ENCODE data around the gene SLC35B3.
"Not testable (repeated sequence)": the region's sequence is repeated elsewhere in the genome, so short reads cannot be mapped to it uniquely, and the experiment has no call there.

Gene SLC35B3

GRCh38 chr6:8435093-8435844, at the start of gene SLC35B3:
SLC35B3 (minus strand) TSS chr6:8435545.
- peak; percentile 94 for DNase-seq

DNA sequence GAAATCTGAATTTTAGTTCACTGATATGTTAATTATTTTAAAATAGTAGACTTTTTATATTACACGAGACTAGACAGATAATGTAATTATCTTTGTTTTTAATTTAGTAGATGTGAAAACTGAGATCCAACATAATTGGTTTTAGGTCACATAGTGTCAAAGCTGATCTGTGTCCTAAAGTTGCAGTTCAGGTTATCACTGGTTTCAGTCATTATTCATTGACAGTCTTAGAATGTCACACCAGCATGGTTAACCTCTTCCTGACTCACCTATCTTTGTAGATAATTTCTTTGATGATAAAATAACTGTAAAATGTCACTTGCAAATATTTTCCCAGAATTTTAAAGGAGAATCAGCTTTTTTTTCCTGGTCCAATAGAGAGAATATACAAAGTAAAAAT, 48.3 kb upstream of the SLC35B3 start:
- DNase-seq = no peak

DNA sequence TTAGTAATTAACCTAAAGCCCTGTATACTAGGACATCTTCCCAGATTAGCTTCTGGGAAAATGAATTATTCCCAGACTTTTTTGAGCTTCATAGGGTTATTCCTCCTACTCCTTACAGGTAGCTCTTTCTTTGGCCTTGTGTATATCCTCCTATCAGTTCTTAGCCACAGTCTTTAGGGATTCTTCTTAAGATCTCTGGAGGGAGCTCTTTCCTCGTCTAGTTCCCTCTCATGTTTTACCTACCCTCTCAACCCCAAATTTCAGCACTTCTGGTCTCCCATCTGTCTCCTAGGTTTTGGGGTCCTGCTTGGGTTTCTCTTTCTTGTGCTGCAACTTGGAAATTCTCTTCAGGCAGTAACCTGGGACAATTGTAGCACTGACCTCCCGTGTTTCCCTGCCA, 46.4 kb upstream of the SLC35B3 start:
- peak; percentile 4 for DNase-seq

- DNase-seq = no peak
Measured at GRCh38 chr6:8478418-8478817, 43.1 kb upstream of the SLC35B3 start.

GRCh38 chr6:8476656-8477055, 41.3 kb upstream of the SLC35B3 start:
- DNase-seq = no peak

GRCh38 chr6:8468552-8469356, 33.4 kb upstream of the SLC35B3 start:
- no peak for DNase-seq

DNA sequence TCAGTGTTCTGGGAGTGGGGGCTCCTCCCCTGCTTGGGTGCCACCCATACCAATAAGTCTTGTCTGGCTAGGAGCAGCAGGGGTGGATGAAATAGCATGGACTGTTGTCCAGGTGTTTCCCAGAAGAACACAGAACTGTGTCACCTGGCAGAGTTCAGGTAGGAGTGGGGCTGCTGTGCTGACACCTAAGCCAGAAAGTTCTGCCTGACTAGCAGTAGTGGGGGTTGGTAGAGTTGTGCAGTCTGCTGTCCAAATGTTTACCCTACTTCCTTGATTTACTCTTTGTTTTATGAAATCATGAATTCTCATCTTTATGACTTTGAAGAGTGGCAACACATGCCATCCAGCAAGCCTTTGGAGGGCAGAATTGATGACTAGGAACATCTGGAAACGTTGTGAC, 27.3 kb upstream of the SLC35B3 start:
- DNase-seq = no peak

GRCh38 chr6:8462169-8462568, 26.8 kb upstream of the SLC35B3 start:
- DNase-seq = no peak

DNA sequence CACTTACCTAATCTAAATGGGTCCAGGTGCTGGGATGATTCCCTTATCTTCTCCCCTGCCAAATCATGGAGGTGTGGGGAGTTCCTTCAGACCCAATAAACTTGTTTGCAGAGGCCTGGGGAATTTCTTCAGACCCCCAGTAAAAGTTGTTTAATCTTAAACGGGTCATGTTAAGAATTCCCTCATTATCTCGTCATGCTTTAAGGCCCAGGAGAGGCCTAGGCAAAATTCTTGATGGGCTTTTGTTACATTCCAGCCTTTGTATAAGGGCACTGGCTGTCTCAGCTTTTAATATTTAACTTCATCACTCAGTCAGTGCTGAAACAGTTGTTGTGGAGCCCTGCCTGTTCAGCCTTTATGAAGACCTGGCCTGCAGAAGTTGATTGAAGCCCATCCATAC, 11.0 kb upstream of the SLC35B3 start:
- DNase-seq = no peak

DNA sequence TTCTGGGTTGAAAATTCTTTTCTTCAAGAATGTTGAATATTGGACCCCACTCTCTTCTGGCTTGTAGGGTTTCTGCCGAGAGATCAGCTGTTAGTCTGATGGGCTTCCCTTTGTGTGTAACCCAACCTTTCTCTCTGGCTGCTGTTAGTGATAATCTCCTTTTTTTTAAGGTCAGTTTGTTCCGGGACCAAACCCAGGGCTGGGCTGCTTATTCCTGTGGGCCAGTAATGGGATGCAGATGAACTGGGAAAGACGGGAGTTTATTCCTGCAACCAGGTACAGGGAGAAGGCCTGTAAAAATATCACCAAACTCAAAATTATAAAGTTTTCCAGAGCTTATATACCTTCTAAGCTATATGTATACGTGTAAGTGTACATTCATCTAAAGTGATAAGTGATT, 10.6 kb upstream of the SLC35B3 start:
- DNase-seq = not testable (repeated sequence)

DNA sequence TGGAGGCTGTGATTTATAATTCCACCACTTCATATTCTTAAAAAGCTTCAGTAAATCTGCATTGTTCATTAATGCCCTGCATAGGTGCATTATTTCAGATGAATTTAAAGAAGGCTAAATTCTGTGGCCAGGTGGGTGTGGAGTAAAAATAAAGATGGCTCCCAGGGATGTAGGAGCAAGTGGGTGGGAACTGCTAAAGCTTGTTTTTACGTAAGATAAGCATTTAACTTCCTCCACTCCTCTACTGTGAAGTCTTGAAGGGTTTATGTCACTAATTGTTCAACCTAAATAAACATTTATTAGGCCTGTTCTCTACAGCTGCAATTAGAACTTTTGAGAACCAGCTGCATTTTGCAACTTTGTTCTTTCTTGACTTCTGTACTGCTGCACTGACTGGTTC, 6.8 kb upstream of the SLC35B3 start:
- no peak for DNase-seq

DNA sequence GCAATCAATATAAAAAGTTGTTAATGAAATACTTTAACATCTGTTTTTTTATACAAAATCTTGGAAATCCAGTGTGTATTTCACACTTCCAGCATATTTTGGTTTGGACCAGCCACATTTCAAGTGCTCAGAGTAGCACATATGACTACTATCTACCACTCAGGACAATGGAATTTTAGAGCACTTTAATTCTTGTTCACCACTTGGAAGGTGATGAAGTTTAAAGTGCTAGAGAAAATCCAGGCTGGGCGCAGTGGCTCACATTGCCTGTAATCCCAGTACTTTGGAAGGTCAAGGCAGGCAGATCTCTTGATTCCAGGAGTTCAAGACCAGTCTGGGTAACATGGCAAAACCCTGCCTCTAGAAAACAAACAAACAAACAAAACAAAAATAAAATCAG, 6.1 kb upstream of the SLC35B3 start:
- DNase-seq = no peak

DNA sequence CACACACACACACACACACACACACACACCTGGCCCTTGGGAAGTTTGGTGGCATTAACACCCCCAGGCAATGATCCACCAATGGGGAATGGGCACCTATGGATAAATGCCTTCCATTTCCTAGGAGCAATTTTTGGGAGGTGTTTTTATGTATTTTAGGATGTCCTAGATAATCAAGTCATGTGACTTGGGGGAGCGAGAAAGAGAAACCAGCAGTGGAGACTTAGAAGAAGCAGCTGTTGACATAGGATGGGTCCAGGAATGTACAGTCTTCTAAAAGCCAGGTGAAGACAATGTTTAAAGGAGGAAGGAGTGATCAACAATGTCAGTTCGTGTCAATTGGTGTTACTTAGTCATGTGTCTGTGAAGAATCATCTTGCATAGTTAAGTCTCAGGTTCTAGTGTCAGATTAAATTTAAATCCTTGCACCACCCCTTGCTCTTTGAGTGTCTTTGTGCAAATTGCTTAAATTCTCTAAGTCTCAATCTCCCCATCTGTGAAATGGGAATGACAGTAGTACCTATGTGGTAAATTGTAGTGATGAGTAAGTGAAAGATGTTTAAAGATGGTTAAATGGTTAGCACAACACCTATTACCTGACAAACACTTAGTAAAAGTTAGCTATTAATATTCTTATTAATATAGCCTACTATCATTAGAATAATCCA, 4.4 kb upstream of the SLC35B3 start:
- DNase-seq = no peak

GRCh38 chr6:8437813-8438212, 2.5 kb upstream of the SLC35B3 start:
- no peak for DNase-seq

DNA sequence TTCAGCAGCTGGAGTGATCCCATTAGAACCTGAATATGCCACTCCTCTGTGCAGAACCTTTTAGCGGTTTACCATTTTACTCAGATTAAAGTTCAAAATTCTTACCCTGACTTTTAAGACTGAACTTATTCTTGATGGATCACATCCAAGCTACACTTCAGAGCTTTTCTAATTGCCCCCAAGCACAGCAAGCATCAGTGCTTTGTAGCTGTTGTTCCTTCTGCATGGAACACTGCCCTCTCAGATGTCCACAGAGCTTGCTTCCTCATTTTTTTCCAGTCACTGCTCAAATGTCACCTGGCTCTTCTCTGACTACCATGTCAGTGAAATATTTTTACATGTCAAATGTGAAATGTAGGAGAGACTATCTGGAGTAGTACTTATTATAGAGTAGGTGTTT, 1.6 kb upstream of the SLC35B3 start:
- no peak for DNase-seq

- no peak for DNase-seq
Measured at GRCh38 chr6:8435845-8436168, 462 bp upstream of the SLC35B3 start.

- DNase-seq = no peak
Measured at GRCh38 chr6:8434727-8435092, 635 bp downstream of the SLC35B3 start.

DNA sequence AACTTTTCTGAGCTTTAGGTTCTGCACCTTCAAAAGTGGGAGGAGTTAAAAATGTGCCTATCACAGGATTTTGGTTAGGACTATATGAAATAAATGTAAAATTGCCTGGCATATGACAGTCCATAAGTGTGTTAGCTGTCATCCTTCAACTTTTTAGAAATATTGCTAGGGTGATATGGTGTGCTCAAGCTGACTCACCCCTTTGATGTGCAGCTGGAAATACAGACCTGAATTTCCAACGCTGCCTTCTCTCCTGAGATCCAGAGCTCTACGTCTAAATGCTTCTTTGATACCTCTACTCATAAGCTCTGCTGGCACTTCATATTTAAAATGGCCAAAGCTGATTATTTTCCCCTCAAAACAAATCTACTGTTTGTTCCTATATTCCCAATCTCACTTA, 2.7 kb downstream of the SLC35B3 start:
- no peak for DNase-seq

- no peak for DNase-seq
Measured at GRCh38 chr6:8429821-8430220, 5.5 kb downstream of the SLC35B3 start.

- not testable (repeated sequence) for DNase-seq
Measured at GRCh38 chr6:8426544-8426943, 8.8 kb downstream of the SLC35B3 start.

DNA sequence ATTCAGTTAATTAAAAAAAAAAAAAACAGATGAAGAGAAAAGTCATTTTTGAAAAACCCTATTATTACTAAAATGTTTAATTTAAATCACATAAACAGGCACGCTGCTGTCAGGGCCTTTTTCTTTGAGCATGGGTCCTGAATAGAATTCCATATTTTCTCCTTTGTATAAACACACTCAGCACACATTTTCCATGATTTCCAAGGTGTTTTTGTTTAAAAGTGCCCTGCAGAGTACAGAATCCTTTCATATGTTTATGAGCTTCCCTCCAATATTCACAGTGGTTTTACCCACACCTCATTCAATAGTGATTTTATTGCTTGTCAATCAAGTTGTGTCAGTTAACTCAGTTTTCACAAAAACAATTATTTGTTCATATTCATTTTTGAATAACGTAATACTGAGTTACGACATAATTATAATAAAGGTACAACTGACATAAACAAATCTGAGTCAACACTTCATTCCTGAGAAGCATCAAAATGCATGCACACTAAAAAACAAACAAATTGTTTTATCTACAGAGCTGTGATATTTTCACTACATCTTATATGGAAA, 15.2 kb downstream of the SLC35B3 start:
- DNase-seq = no peak

GRCh38 chr6:8415913-8416312, 19.4 kb downstream of the SLC35B3 start:
- no peak for DNase-seq

DNA sequence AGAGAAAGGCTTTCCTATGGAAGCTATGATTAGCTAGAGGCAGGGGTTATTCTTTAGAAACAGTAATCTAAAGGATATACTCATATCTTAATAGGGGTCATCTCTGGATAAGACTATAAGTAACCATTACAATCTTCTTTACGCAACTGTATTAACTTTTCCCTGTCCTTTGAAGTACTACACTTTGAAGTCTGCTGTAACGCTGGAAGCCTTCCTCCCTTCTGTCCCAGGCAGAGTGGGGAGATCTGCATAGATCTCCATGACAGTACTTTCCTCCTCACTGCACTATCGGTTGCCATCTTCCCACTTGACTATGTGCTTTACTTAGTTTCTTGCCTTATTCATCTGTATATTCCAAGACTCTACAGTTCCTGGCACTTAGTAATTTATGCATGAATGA, 20.1 kb downstream of the SLC35B3 start:
- DNase-seq = no peak

DNA sequence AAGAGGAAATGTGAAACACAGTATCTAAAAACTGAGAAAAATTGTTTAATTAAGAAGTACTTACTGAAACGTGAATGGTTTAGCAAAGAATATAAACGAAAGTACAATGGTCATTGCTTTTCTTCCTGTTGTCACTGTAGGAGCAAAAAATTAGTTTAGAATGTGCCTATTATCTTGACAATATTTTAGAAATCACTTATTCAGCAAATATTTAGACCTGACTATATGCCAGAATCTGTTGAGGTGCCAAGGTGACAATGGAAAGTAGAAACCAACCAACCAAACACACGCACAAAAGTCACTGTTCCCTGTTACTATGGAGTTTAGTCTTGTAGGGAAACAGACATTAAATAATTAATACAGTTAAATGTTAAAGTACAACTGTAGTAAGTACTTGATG, 20.5 kb downstream of the SLC35B3 start:
- DNase-seq = no peak

Data from fibroblast of upper back skin (primary cell).